HepG2 (cell line): ENCODE results near the gene OR1F1. TPM values are rescaled to one million over a fixed set of nuclear protein-coding genes. Genes with fewer than 3 reads are reported as not detected.

ENCODE experiments used
- ATAC-seq: fragments of 200-7000 bp; cut with Tn5 transposase; 3 replicates; pipeline ENCODE4 v1.9.1; 2020; ENCODE audit warnings: mild to moderate bottlenecking, moderate library complexity
- BruUV-seq: library from RNA; stranded (reverse); fragments of 400-500 nt; replicated peaks from 2 replicates; lab custom pipeline; 2021; lab: Mats Ljungman, UMichigan
- CTCF ChIA-PET: fragments of 300-600 bp; formaldehyde crosslinking; extraction: SDS; loops from one replicate; lab custom pipeline; 2021; ENCODE audit warnings: low total read pairs, inconsistent platforms, low intra/inter-chr PET ratio; lab: Yijun Ruan, JAX
- POLR2A ChIA-PET: fragments of 350-600 bp; sonication (Branson Sonifier 250); formaldehyde crosslinking; loops from one replicate; lab custom pipeline; 2020; ENCODE audit warnings: antibody characterized with exemption, inconsistent platforms; lab: Yijun Ruan, JAX
- DNase-seq: peaks from one replicate; pipeline ENCODE4 v3.0.0-alpha.2; 2015; ENCODE audit warnings: low spot score
- FAIRE-seq: peaks from 3 replicates; lab custom pipeline; 2011; peaks lifted over from hg19 to GRCh38; lab: Jason Lieb, UNC
- H2AFZ ChIP-seq: one replicate; pipeline ENCODE4 v1.6.1; 2011; ENCODE audit warnings: low read length, inconsistent platforms
- H3K27ac ChIP-seq: fragments of 300-600 bp; 3 replicates; pipeline ENCODE4 v1.8.0; 2011; ENCODE audit warnings: mixed run types, mild to moderate bottlenecking, mixed read lengths, low read length, inconsistent platforms; ENCODE audit not compliant: insufficient read depth; ENCODE audit errors: extremely low read length
- H3K27me3 ChIP-seq, 2 experiments: fragments of 200-600 bp in 1 of 2; 2 replicates in 1 of 2; 3 replicates in 1 of 2; pipeline versions ENCODE4 v1.6.0 to v1.8.0; 2011; ENCODE audit warnings: low read length in 2 of 2, mild to moderate bottlenecking in 2 of 2, moderate library complexity in 2 of 2, inconsistent platforms in 1 of 2; ENCODE audit not compliant: insufficient read depth in 2 of 2, control insufficient read depth in 1 of 2
- H3K36me3 ChIP-seq, 2 experiments: fragments of 200-600 bp in 1 of 2; replicated peaks in 1 of 2; 2 replicates in 1 of 2; 3 replicates in 1 of 2; pipeline versions ENCODE4 v1.5.1 to v1.8.0; 2011; ENCODE audit warnings: low read length in 2 of 2, inconsistent platforms in 1 of 2; ENCODE audit not compliant: insufficient read depth in 2 of 2, control insufficient read depth in 1 of 2
- H3K4me1 ChIP-seq: 2 replicates; pipeline ENCODE4 v1.5.1; 2012; ENCODE audit warnings: low read length, inconsistent platforms; ENCODE audit not compliant: insufficient read depth
- H3K4me2 ChIP-seq: 2 replicates; pipeline ENCODE4 v1.6.0; 2011; ENCODE audit warnings: low read depth, low read length, inconsistent platforms
- H3K4me3 ChIP-seq, 3 experiments: fragments of 200-600 bp in 1 of 3; sonication (generic), shearing (Covaris generic) in 1 of 3; replicated peaks in 1 of 3; 2 replicates each; pipeline ENCODE4 v1.5.1; 2011 to 2016; ENCODE audit warnings: low read length in 3 of 3, inconsistent platforms in 2 of 3, low read depth in 2 of 3, mild to moderate bottlenecking in 2 of 3, control low read depth in 1 of 3, mixed read lengths in 1 of 3; ENCODE audit not compliant: insufficient read depth in 1 of 3
- H3K79me2 ChIP-seq: one replicate; pipeline ENCODE4 v1.6.1; 2011; ENCODE audit warnings: low read length, inconsistent platforms; ENCODE audit not compliant: insufficient read depth
- H3K9ac ChIP-seq: 2 replicates; pipeline ENCODE4 v1.6.0; 2011; ENCODE audit warnings: mild to moderate bottlenecking, low read depth, low read length, inconsistent platforms; ENCODE audit not compliant: insufficient read depth
- H3K9me3 ChIP-seq: 2 replicates; pipeline ENCODE4 v1.5.1; 2012; ENCODE audit warnings: mild to moderate bottlenecking, low read length
- H4K20me1 ChIP-seq: 2 replicates; pipeline ENCODE4 v1.6.0; 2011; ENCODE audit warnings: inconsistent platforms, mild to moderate bottlenecking, low read length, moderate library complexity; ENCODE audit not compliant: insufficient read depth
- BATF2 ChIP-seq: sonication (generic); formaldehyde crosslinking; IDR thresholded peaks from 2 replicates; pipeline ENCODE4 v1.8.0; 2022; ENCODE audit warnings: mild to moderate bottlenecking, missing genetic modification reagents, moderate library complexity
- CHD4 ChIP-seq: fragments of 200-600 bp; sonication (generic); IDR thresholded peaks from 2 replicates; pipeline ENCODE4 v1.7.0; 2017; ENCODE audit warnings: mild to moderate bottlenecking, low read length, borderline replicate concordance
- GATAD2A ChIP-seq: IDR thresholded peaks from 2 replicates; pipeline ENCODE4 v1.6.1; 2016
- HMG20A ChIP-seq: IDR thresholded peaks from 2 replicates; pipeline ENCODE4 v1.6.1; 2016; ENCODE audit warnings: borderline replicate concordance
- JUNB ChIP-seq: sonication (generic); formaldehyde crosslinking; IDR thresholded peaks from 2 replicates; pipeline ENCODE4 v1.8.0; 2022; ENCODE audit warnings: missing genetic modification reagents, mild to moderate bottlenecking, borderline replicate concordance
- TRIM24 ChIP-seq: sonication (generic); formaldehyde crosslinking; IDR thresholded peaks from 2 replicates; pipeline ENCODE4 v1.8.0; 2022; ENCODE audit warnings: mild to moderate bottlenecking, missing genetic modification reagents
- TSC22D2 ChIP-seq: sonication (generic); formaldehyde crosslinking; IDR thresholded peaks from 2 replicates; pipeline ENCODE4 v1.5.1; 2020; ENCODE audit warnings: missing genetic modification reagents, mild to moderate bottlenecking, borderline replicate concordance
- ZBTB33 ChIP-seq: sonication (generic); formaldehyde crosslinking; IDR thresholded peaks from 2 replicates; pipeline ENCODE4 v1.4.0; 2020; ENCODE audit warnings: missing genetic modification reagents
- ZNF207 ChIP-seq: fragments of 450-650 bp; IDR thresholded peaks from 2 replicates; pipeline ENCODE4 v1.6.1; 2016; ENCODE audit warnings: antibody characterized with exemption, borderline replicate concordance
- ZNF607 ChIP-seq: sonication (generic); formaldehyde crosslinking; IDR thresholded peaks from 2 replicates; pipeline ENCODE4 v1.5.1; 2020; ENCODE audit warnings: missing genetic modification reagents, mild to moderate bottlenecking, borderline replicate concordance
- WGBS: methylation state at CpG from one replicate; pipeline ENCODE4 v1.1.6; 2017; ENCODE audit warnings: low lambda C conversion rate; 5-methylcytosine and 5-hydroxymethylcytosine counted together
- in situ Hi-C: cut with HindIII; loops from 2 replicates; pipeline ENCODE4 v1.10.0; 2017; ENCODE audit warnings: low pct_unique_long_range_greater_than_20kb; ENCODE audit not compliant: extremely low pct_ligation_motif_present
- intact Hi-C: fragments of 100-400 bp; cut with micrococcal nuclease; formaldehyde crosslinking; loops from one replicate; pipeline ENCODE4 v1.10.0; 2022; ENCODE audit not compliant: unreplicated experiment
- polyA plus RNA-seq, 8 experiments: library from polyadenylated mRNA; depleted of rRNA in 3 of 8; stranded (reverse) in 7 of 8; unstranded in 1 of 8; fragments of >200 nt; fragmentation: Illumina TruSeq in 4 of 8; extraction: Trizol in 4 of 8; gene quantifications; 2 replicates each; pipeline versions ENCODE4 v1.2.1 to v1.2.3, GENCODE V29; 2011 to 2016; ENCODE audit warnings: low read depth in 4 of 8, missing spikeins in 1 of 8, mixed read lengths in 1 of 8; ENCODE audit not compliant: insufficient read depth in 1 of 8
- total RNA-seq, 5 experiments: library from RNA; depleted of rRNA; stranded (reverse); fragments of >200 nt; fragmentation: Illumina TruSeq; extraction: Trizol; gene quantifications; 2 replicates each; pipeline ENCODE4 v1.2.3, GENCODE V29; 2016; ENCODE audit warnings: low read depth in 1 of 5

Gene OR1F1
- total and polyA plus RNA-seq, 2 of the 13 experiments (the other 11 are each of a cell fraction or from before 2014, with no cell fraction given), result 0.90 TPM; not detected in 1

GRCh38 chr16:3189869-3190268 lies 1.9 kb downstream of the OR1F1 start:
- DNase-seq, result no peak
- 37% methylated on average over 10 of the region's 11 CpGs for WGBS
- Histone ChIP-seq H3K4me3 (peak overlapping the region; percentile 72 to 91 (median 76)), H3K27ac (no peak overlapping the region)
- in situ Hi-C loops, result no loop called here
- FAIRE-seq, result no peak
- no peak for TF ChIP-seq TRIM24 (CRISPR knock-in tag)
- no peak for TF ChIP-seq HMG20A (CRISPR knock-in tag)
- TF ChIP-seq JUNB (CRISPR knock-in tag), result no peak
- TF ChIP-seq ZNF607 (CRISPR knock-in tag), result peak; percentile 30; the same call in 1 of the 2 replicates
- TF ChIP-seq BATF2, result no peak
- TF ChIP-seq TSC22D2 (CRISPR knock-in tag), result 0 out of 2 replicates have a peak, but pooled peaks have one; percentile 1
- no peak for TF ChIP-seq ZBTB33 (CRISPR knock-in tag)
- TF ChIP-seq ZNF207, result no peak
- no peak for TF ChIP-seq GATAD2A (CRISPR knock-in tag)
- TF ChIP-seq CHD4, result peak; percentile 15; the same call in 1 of the 2 replicates
- TF ChIP-seq, all 625 proteins: peak for 3
- peaks cover 50% of the 10 kb centered on the region for H3K4me1 ChIP-seq
- H4K20me1 ChIP-seq, result no peaks in the 10 kb centered on the region
- H3K9me3 ChIP-seq, result no peaks in the 10 kb centered on the region
- CTCF ChIA-PET, result no interaction called here
- POLR2A ChIA-PET, result interaction anchor here (1.4 to 3.0 kb wide), 3 partner anchors 8 to 74 kb away, joined by 4 to 22 read pairs (median 7); no protein-coding TSS in a partner anchor
- H3K36me3 ChIP-seq, result no peaks in the 10 kb centered on the region
- peak overlapping the region; percentile 88 for H3K4me2 ChIP-seq
- H2AFZ ChIP-seq, result no peak overlapping the region
- 0 out of 2 replicates have a peak overlapping the region, but pooled peaks have one; percentile 3 for H3K9ac ChIP-seq
- H3K79me2 ChIP-seq, result no peaks in the 10 kb centered on the region
- no peak for ATAC-seq
- BruUV-seq, result no TSS peak
- intact Hi-C loops, result loop anchor here (5.0 kb wide), 2 partner anchors 38 to 72 kb away; no protein-coding TSS in a partner anchor
- H3K27me3 ChIP-seq, result no peaks in the 10 kb centered on the region
